ENCODE measurements around the gene ARHGEF17.

GRCh38 chr11:73403541-73403940 lies 95.5 kb downstream of the ARHGEF17 start:
- TF ChIP-seq RAD21 (IDR thresholded peaks at IDR 0.05): no peak
- no peak for TF ChIP-seq CTCF (IDR thresholded peaks at IDR 0.05; ENCODE audit: low read depth, low read length, missing input control)
- TF ChIP-seq YY1 (IDR thresholded peaks at IDR 0.05): no peak
- TF ChIP-seq MAX (IDR thresholded peaks at IDR 0.05): no peak
- no peak for TF ChIP-seq TAF1 (conservative IDR thresholded peaks at IDR 0.05)
- TF ChIP-seq REST (IDR thresholded peaks at IDR 0.05): no peak
- no peak for TF ChIP-seq EGR1 (IDR thresholded peaks at IDR 0.05; ENCODE audit: low read depth in 2 of 2)
- TF ChIP-seq ZBTB33 (IDR thresholded peaks at IDR 0.05): no peak
- no peak for TF ChIP-seq GABPA (IDR thresholded peaks at IDR 0.05 in 1 of 2, conservative IDR thresholded peaks at IDR 0.05 in 1 of 2)
- TF ChIP-seq HNF4G (IDR thresholded peaks at IDR 0.05): no peak
- TF ChIP-seq RXRA (IDR thresholded peaks at IDR 0.05): no peak

All from liver (tissue), 3 donors.